GM12878 (cell line): ENCODE data around the gene PLEKHN1. TPM values are rescaled to one million over a fixed set of nuclear protein-coding genes. Genes with fewer than 3 reads are reported as not detected.

Source experiments
- ATAC-seq: fragments of 200-7000 bp; cut with Tn5 transposase; 3 replicates; pipeline ENCODE4 v1.9.1; 2020; ENCODE audit warnings: mild to moderate bottlenecking, moderate library complexity
- BruUV-seq: library from RNA; stranded (reverse); fragments of 400-500 nt; replicated peaks from 2 replicates; lab custom pipeline; 2021; lab: Mats Ljungman, UMichigan
- CTCF ChIA-PET: fragments of 300-600 bp; sonication (Branson Sonifier 250); formaldehyde crosslinking; extraction: SDS; loops from one replicate; lab custom pipeline; 2021; ENCODE audit warnings: inconsistent platforms; lab: Yijun Ruan, JAX
- POLR2A ChIA-PET: fragments of 350-600 bp; formaldehyde crosslinking; extraction: SDS; loops from one replicate; lab custom pipeline; 2021; ENCODE audit warnings: inconsistent platforms; lab: Charles Lee
- RAD21 ChIA-PET: fragments of 300-600 bp; sonication (Branson Sonifier 250); formaldehyde crosslinking; loops from one replicate; lab custom pipeline; 2023; ENCODE audit warnings: antibody characterized with exemption; ENCODE audit not compliant: unreplicated experiment; lab: Charles Lee
- SMC1A ChIA-PET: fragments of 300-600 bp; sonication (Branson Sonifier 250); formaldehyde crosslinking; loops from one replicate; lab custom pipeline; 2023; ENCODE audit not compliant: unreplicated experiment, uncharacterized antibody; lab: Charles Lee
- DNase-seq: peaks from one replicate; pipeline ENCODE4 v3.0.0-alpha.2; 2011; ENCODE audit warnings: low read depth, low spot score
- FAIRE-seq: peaks from 3 replicates; lab custom pipeline; 2011; peaks lifted over from hg19 to GRCh38; lab: Jason Lieb, UNC
- H2AFZ ChIP-seq: 2 replicates; pipeline ENCODE4 v1.6.0; 2011; ENCODE audit warnings: low read depth, low read length, control low read depth; ENCODE audit not compliant: control insufficient read depth
- H3K27ac ChIP-seq: 2 replicates; pipeline ENCODE4 v1.5.1; 2011; ENCODE audit warnings: control low read depth; ENCODE audit not compliant: control insufficient read depth, insufficient read depth
- H3K27me3 ChIP-seq, 2 experiments: replicated peaks in 1 of 2; 2 replicates each; pipeline versions ENCODE4 v1.6.0 to v1.6.1; 2011; ENCODE audit warnings: low read length in 1 of 2; ENCODE audit not compliant: control insufficient read depth in 2 of 2, insufficient read depth in 2 of 2
- H3K36me3 ChIP-seq, 2 experiments: 2 replicates each; pipeline ENCODE4 v1.5.1; 2011; ENCODE audit warnings: low read length in 1 of 2; ENCODE audit not compliant: control insufficient read depth in 2 of 2, insufficient read depth in 2 of 2
- H3K4me1 ChIP-seq: 2 replicates; pipeline ENCODE4 v1.6.1; 2011; ENCODE audit warnings: mild to moderate bottlenecking, low read length, moderate library complexity, mixed read lengths; ENCODE audit not compliant: control insufficient read depth, insufficient read depth
- H3K4me2 ChIP-seq: 2 replicates; pipeline ENCODE4 v1.6.0; 2011; ENCODE audit warnings: control low read depth; ENCODE audit not compliant: control insufficient read depth, insufficient read depth
- H3K4me3 ChIP-seq: fragments of 200-600 bp; sonication (generic); 2 replicates; pipeline ENCODE4 v1.5.1; 2016
- H3K79me2 ChIP-seq: 2 replicates; pipeline ENCODE4 v1.6.0; 2011; ENCODE audit warnings: low read length; ENCODE audit not compliant: control insufficient read depth, insufficient read depth
- H3K9ac ChIP-seq: 2 replicates; pipeline ENCODE4 v1.8.0; 2011; ENCODE audit warnings: low read length, control low read depth, mixed read lengths; ENCODE audit not compliant: control insufficient read depth, insufficient read depth
- H3K9me3 ChIP-seq: replicated peaks from 3 replicates; pipeline ENCODE4 v1.5.1; 2011; ENCODE audit warnings: mild to moderate bottlenecking, low read length; ENCODE audit not compliant: control insufficient read depth, insufficient read depth
- H4K20me1 ChIP-seq: 2 replicates; pipeline ENCODE4 v1.6.0; 2011; ENCODE audit not compliant: control insufficient read depth, insufficient read depth
- BMI1 ChIP-seq: fragments of 450-650 bp; IDR thresholded peaks from 2 replicates; pipeline ENCODE4 v1.6.1; 2016; ENCODE audit warnings: mild to moderate bottlenecking, moderate library complexity, borderline replicate concordance
- CHD1 ChIP-seq: IDR thresholded peaks from 2 replicates; pipeline ENCODE4 v1.6.1; 2012; ENCODE audit warnings: low read depth, low read length, improper control_type of control experiment
- FOXK2 ChIP-seq: fragments of 450-650 bp; IDR thresholded peaks from 2 replicates; pipeline ENCODE4 v1.6.1; 2017; ENCODE audit warnings: mild to moderate bottlenecking, moderate library complexity
- NRF1 ChIP-seq: conservative IDR thresholded peaks from 2 replicates; pipeline ENCODE4 v1.6.1; 2011; ENCODE audit warnings: mild to moderate bottlenecking, low read depth, low read length, improper control_type of control experiment
- POLR2A ChIP-seq: IDR thresholded peaks from 2 replicates; pipeline ENCODE4 v1.6.1; 2011; ENCODE audit warnings: low read depth, mild to moderate bottlenecking, low read length
- RAD21 ChIP-seq: IDR thresholded peaks from 2 replicates; pipeline ENCODE4 v1.6.1; 2011; ENCODE audit warnings: mild to moderate bottlenecking, low read depth, low read length, moderate library complexity; ENCODE audit not compliant: insufficient read depth
- RB1 ChIP-seq: fragments of 450-650 bp; formaldehyde crosslinking; IDR thresholded peaks from 2 replicates; pipeline ENCODE4 v1.6.1; 2017; ENCODE audit warnings: mild to moderate bottlenecking, borderline replicate concordance
- RCOR1 ChIP-seq: conservative IDR thresholded peaks from 2 replicates; pipeline ENCODE4 v1.6.1; 2012; ENCODE audit warnings: low read depth, low read length, improper control_type of control experiment
- SIX5 ChIP-seq: IDR thresholded peaks from 2 replicates; pipeline ENCODE4 v1.6.1; 2011; ENCODE audit warnings: mild to moderate bottlenecking, low read depth, low read length, moderate library complexity; ENCODE audit not compliant: severe bottlenecking
- ZNF207 ChIP-seq: fragments of 450-650 bp; IDR thresholded peaks from 2 replicates; pipeline ENCODE4 v1.6.1; 2014; ENCODE audit warnings: antibody characterized with exemption, mild to moderate bottlenecking, borderline replicate concordance
- WGBS: methylation state at CpG from one replicate; pipeline ENCODE4 v1.1.6; 2016; ENCODE audit warnings: low lambda C conversion rate; ENCODE audit not compliant: insufficient replicate concordance, insufficient coverage; ENCODE audit errors: missing lambda C conversion rate; 5-methylcytosine and 5-hydroxymethylcytosine counted together
- in situ Hi-C: fragments of 300-500 bp; cut with MboI; formaldehyde crosslinking; loops from 9 replicates; pipeline ENCODE4 v1.14.3; 2018; ENCODE audit warnings: mixed read lengths
- intact Hi-C: fragments of 100-400 bp; cut with micrococcal nuclease; formaldehyde crosslinking; loops from one replicate; pipeline ENCODE4 v1.14.2; 2022; ENCODE audit not compliant: unreplicated experiment
- polyA plus RNA-seq, 11 experiments: library from polyadenylated mRNA; depleted of rRNA in 4 of 11; unstranded in 6 of 11; stranded (reverse) in 5 of 11; fragments of >200 nt; fragmentation: Nextera tagmentation in 4 of 11; fragmentation: Illumina TruSeq in 1 of 11; extraction: Ambion mirVana in 4 of 11; extraction: Trizol in 1 of 11; gene quantifications; 1 replicate in 1 of 11; 2 replicates in 10 of 11; pipeline versions ENCODE4 v1.2.1 to v1.2.3, GENCODE V29; 2011 to 2016; ENCODE audit warnings: inconsistent platforms in 2 of 11, missing spikeins in 2 of 11, low read depth in 1 of 11
- total RNA-seq, 4 experiments: library from RNA; depleted of rRNA in 3 of 4; stranded (reverse); fragments of >200 nt in 3 of 4; fragmentation: Illumina TruSeq in 1 of 4; extraction: Trizol in 1 of 4; gene quantifications; 2 replicates each; pipeline versions ENCODE4 v1.2.1 to v1.2.3, GENCODE V29; 2013 to 2021
- TF ChIP-seq, protein P1 (sequence below): IDR thresholded peaks from 2 replicates; pipeline ENCODE4 v1.6.1; 2011; ENCODE audit warnings: low read depth, mild to moderate bottlenecking, low read length, moderate library complexity, borderline replicate concordance; ENCODE audit errors: extremely low read depth
- TF ChIP-seq, protein P2 (sequence below): IDR thresholded peaks from 2 replicates; pipeline ENCODE4 v1.6.1; 2012; ENCODE audit warnings: low read depth, low read length, improper control_type of control experiment

The PLEKHN1 gene
- total and polyA plus RNA-seq, 10 of the 15 experiments (the other 5 are each of a cell fraction or from before 2014, with no cell fraction given) = 0.04 to 0.26 (median 0.18) TPM; not detected in 6

DNA sequence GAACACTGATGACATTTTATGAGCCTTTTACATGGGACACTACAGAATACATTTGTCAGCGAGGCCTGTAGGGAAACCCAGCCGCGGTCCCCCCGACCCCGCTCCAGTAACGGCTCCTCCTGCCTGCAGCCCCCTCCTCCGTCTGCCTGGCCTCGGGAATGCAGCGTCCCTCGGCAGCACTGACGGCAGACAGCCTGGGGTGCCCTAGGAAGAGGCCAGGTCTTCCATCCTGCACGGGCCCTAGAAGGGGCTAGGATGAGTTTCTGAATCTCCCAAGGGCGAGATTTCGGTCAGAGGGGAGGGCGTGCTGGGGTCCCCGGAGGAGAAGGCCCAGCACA lies 34.1 kb upstream of the PLEKHN1 start (continued):
- no peak for TF ChIP-seq ZNF207
- TF ChIP-seq NRF1 = no peak
- TF ChIP-seq, protein P1, sequence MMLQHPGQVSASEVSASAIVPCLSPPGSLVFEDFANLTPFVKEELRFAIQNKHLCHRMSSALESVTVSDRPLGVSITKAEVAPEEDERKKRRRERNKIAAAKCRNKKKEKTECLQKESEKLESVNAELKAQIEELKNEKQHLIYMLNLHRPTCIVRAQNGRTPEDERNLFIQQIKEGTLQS = no peak
- no peak for TF ChIP-seq RB1
- TF ChIP-seq SIX5 = no peak
- TF ChIP-seq CHD1 = no peak
- TF ChIP-seq, protein P2, sequence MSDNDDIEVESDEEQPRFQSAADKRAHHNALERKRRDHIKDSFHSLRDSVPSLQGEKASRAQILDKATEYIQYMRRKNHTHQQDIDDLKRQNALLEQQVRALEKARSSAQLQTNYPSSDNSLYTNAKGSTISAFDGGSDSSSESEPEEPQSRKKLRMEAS = no peak
- no peak for TF ChIP-seq RCOR1
- no peak for TF ChIP-seq FOXK2
- no peak for TF ChIP-seq BMI1

DNA sequence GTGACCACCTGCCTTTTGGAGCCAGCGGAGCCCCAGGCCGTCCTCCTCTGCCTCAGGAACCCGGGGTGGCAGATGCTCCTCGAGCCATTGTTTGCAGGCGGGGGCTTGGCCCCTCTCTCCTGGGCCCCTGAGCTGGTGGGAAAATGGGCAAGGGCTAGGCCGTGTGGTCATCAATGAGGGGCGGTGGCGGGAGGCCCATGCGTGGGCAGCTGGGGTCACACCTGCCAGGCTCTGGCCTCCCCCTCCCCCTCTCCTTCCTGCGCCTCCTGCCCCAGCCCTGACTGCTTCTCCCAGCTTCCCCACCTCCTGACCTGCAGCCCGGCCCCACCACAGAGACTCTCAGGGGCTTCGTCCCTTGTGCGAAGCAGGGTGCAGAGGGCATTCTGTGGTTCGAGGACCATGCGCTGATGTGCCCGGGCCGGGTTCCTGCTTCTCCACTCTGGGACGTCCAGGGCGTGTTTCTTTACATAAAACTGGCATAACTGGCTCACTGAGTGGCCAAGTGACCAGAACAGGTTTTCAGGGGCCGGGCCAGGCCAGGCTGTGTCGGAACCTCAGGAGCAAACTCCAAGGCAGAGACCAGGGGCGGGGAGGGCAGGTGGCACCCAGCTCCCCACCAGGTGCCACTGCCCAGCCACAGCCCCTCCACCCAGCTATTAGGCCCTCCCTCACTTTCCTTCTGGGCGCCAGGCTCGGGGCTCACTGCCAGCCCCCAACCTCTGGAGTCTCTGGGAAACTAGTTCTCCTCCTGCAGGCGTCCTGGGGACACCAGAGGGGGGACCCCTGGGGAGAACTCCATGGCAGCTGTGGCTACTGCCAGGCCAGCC lies 33.3 kb upstream of the PLEKHN1 start:
- DNase-seq (no peak), ATAC-seq (no peak), FAIRE-seq (no peak)
- Histone ChIP-seq H3K9ac (no peak overlapping the region), H3K27me3 (peaks cover 0 to 3% of the 10 kb centered on the region in 2 experiments; a peak in 3 of 4 replicates), H3K4me1 (no peaks in the 10 kb centered on the region), H3K9me3 (no peaks in the 10 kb centered on the region), H3K79me2 (no peaks in the 10 kb centered on the region), H3K36me3 (no peaks in the 10 kb centered on the region), H2AFZ (no peak overlapping the region), H4K20me1 (no peaks in the 10 kb centered on the region)
- WGBS = 38% methylated on average over 25 of the region's 25 CpGs
- intact Hi-C loops = no loop called here
- BruUV-seq = no TSS peak
- RAD21 ChIA-PET = no interaction called here
- CTCF ChIA-PET = no interaction called here
- TF ChIP-seq RAD21 (no peak), POLR2A (no peak)
- TF ChIP-seq, all 136 proteins: peak for 0
- SMC1A ChIA-PET = no interaction called here
- POLR2A ChIA-PET = interaction anchor here (0.6 kb wide), 1 partner anchor 54 kb away, joined by 5 read pairs; no protein-coding TSS in a partner anchor
- Histone ChIP-seq H3K27ac (no peak overlapping the region), H3K4me2 (no peak overlapping the region), H3K4me3 (no peak overlapping the region)
- in situ Hi-C loops = loop anchor here (10.0 kb wide), 1 partner anchor 58 kb away; no protein-coding TSS in a partner anchor
